ENCODE data around the gene SLC12A4. TPM values are rescaled to one million over a fixed set of nuclear protein-coding genes. Genes with fewer than 3 reads are reported as not detected.

Gene SLC12A4
- polyA plus RNA-seq, 4 donors, result 32.4 to 47.4 (median 40.2) TPM

DNA sequence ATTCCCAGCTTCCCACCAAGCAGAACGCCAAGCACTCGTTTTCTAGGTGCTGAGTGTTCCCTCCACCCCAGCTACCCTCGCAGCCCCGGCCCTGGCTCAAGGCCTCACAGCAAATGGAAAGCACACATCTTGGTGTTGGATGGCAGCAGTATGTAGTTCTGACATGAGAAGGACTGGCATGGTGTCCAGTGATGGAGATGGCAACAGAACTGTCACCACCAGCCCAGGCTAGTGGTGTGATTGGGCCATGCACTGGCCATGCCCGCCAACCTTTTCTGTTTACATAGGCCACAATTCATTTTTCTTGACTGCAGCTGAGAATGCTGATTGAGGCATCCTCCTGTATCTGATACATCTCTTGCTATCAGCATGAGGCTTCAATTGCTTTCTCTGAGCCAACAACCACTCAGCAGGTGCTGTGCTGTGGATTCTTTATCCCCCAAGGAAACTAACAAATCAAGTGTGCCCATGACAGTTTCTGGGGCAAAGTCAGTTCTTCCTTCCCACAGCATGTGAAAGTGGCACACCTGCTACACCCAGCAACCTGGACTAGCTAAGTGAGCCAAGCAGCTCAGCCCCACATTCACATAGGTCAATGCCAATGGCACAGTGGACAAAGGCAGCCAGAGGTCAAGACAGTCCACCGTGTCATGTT lies 3.8 kb downstream of the SLC12A4 start:
- DNase-seq (ENCODE audit: low read depth in 4 of 4, low spot score in 2 of 4), result no peak

DNA sequence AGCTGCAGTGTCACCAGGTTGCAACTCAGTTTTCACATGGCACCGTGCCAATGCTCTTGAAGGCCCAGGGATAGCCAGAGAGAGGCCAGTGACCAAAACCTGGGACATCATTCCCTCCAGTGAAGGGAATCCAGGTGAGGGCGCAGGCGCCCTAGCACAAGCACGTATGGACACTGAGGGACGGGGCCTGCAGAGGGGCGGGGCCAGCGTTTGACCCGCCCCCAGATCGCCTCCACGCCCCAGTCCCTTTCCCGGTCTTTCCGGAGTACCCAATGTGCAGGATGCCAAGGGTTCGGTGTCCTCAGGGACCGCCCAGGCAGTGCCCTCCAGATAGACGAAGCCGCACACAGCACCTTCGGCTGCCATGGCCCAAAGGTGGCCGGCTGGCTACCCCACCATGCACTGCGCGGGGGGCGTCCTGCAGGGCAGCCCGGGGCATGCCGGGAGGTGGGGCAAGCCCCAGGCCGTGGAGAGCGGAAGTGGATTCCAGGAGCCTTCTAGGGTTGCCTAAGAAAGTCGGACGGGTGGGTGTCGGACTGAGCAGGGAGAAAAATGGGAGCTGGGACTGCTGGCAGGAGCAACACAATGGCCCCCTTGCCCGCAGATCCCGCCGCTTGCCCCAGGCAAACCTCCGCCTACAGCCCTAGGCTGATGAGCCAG lies 4.6 kb downstream of the SLC12A4 start:
- peak in 1 of 4 donors; percentile 11 for DNase-seq (ENCODE audit: low read depth in 4 of 4, low spot score in 2 of 4)

DNA sequence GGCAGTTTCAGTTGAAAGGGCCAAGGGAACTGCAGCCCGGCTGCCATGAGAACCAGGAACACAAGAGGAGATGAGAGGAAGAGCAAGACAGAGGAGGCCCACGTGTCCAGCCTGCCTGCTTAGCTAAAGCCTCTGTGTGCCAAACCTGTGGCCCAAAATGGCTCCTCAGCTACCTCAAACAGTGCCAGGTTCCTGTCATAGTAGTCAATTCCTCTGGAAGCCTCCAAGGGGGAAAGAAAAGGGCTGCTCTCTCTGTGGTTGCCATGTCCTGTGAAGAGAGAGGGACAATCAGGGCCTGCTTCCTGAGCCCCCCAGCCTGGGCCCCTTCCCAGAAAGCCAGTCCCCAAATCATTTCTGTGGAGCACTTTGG lies 5.2 kb downstream of the SLC12A4 start:
- no peak for DNase-seq (ENCODE audit: low read depth in 4 of 4, low spot score in 2 of 4)

DNA sequence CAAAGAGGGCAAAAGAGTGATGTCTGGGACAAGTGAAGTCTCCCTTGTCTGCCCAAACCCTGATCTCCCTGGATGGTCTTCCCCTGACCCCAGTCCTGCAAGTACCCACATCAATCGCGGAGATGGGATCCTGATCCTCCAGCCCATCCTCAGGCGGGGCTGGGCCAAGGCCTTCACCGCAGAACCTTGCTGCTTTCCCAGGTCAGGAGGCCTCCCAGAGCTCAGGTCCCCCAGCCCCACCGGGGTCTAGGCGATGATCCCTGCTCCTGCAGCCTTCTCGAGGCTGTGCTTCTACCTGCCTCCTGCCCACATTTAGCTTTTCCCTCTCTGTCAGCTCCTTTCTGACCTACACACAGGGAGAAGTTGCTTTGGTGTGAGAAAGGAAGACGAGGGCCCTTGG lies 6.3 kb downstream of the SLC12A4 start:
- DNase-seq (ENCODE audit: low read depth in 4 of 4, low spot score in 2 of 4), result no peak

DNA sequence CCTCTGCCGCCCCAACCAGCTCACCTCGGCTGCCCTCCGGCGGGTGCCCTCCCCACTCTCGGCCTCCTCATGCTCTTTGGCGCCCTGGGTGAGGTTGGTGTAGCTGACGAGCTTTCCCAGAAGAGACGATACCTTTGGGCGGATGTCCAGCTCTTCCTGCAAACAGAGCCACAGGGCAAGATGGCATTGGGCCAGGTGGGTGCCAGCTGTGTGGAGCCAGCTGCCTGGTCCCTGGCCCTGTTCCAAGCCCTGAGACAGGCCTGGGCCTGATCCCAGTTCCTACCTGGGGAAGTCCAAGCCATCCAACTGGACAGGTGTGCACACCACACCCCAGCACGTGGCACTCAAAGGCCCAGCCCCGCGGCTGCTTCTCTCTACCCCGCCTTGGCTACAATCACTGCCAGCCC lies 6.9 kb downstream of the SLC12A4 start:
- DNase-seq (ENCODE audit: low read depth in 4 of 4, low spot score in 2 of 4), result no peak

DNA sequence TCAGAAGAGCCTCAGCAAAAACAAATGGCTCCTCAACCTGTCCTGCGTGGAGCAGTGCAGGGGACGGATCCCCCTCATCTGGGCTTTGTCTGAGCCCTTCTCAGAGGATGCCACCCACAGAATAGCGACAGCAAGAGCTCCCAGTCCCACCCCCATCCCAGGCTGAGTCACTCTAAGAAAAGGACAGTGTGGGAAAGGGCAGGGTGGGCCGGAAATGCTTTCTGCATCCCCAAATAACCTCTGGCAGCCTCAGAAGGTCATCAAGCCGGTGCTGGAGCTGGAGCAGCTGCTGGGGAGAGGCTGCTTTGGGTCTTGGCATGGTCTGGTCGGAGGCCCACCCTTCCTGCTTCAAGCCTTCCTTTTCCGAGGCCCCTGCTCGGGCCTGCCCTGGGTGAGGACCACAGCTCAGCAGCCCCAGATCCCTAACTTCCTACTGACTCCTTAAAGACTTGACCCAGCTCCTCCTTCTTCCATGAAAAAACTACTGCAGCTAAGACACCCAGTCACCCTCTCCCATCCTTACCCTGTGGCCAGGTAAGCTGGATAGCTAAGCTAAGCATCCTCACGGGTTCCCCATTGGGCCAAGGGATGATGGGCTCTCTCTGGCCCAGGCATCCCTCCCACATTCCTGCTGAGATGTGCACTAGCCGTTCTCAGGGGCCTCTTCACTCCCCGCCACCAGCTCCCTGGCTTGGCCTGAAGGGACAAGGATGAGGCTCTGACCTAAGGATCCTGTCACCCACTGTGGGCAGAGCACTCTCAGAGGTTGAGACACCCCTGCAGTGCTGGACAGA lies 8.7 kb downstream of the SLC12A4 start:
- DNase-seq (ENCODE audit: low read depth in 4 of 4, low spot score in 2 of 4), result no peak

DNA sequence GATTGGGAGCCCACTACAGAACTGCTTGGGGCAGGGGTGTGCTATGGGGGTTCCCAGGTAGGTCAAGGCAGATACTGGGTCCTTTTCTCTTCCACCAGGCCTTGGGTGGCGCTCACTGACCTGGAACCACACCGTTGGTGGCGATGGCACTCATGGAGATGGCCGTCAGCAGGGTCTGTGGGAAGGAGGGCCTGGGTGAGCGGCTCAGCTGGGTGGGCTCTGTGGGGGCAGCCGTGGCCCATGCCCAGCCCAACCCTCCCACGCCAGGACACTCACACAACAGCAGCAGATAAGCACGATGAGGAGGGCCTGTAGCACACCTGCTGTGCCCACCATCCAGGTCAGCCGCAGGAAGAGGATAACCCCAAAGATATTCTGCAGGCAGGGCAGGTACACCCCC lies 10.8 kb downstream of the SLC12A4 start:
- no peak for DNase-seq (ENCODE audit: low read depth in 4 of 4, low spot score in 2 of 4)

DNA sequence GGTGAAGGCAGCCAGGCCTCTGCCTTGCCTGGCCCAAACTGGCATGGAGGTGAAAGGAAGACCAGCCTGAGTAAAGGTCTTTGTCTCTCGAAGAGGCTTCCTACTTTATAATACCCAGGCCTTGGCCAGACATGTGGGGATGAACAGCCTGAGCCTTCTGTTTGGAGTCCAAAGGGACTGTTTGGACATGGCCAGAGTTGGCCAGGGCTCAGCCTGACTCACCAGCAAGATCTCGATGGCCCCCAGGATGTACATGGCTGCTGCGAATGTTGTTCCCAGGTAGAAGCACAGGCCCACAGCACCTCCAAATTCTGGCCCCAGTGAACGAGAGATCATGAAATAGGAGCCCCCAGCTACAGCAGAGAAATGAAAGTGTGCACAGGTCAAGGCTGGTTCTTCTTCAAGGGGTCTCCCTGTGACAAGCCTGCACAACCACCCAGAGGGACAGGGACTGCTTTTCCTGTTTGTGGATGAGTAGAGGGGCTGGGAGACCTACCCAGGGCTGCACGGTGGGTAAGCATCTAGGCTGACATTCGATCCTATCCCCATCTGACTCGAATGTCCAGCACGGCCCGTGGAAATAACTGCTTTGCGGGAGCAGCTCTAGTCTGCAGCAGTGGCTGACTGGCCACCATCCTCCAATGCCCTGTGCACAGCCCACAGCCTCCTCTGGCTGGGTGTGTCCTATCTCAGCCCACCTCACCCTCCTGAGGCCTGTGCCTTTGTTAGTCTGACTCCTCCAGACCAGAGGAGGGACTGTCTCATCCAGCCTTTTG lies 13.8 kb downstream of the SLC12A4 start:
- no peak for DNase-seq (ENCODE audit: low read depth in 4 of 4, low spot score in 2 of 4)

DNA sequence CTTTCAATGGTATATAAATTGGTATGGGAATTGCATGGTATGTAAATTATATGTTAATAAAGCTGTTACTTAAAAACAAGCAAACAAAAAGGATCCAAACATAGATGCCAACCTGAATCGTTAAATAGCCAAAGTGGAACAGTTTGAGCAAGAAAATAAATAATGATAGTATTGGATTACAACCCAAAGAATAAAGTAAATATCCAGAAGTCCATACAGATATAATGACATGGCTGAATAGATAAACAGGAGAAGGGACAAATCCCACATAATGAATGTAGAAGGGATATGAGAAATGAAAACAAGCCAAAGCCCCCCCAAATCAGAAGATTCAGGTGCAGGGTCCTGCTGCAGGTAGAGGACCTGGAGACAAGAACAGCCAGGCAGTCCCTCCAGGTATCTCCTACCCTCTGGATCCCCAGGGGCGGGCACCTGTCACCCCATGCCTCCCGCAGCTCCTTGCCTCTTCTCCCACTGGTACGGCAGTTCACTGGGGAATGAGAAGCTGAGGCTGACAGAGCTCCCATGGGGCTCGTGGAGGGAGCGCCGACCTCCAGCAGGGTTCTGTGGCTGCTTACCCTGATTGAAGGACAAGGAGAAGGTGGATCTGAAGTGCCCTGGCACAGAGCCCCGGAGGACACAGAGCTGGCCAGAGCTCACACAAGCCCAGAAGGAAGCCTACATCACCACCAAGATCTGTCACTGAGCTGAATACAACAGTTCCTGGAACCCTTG lies 14.6 kb downstream of the SLC12A4 start:
- DNase-seq (ENCODE audit: low read depth in 4 of 4, low spot score in 2 of 4), result no peak

DNA sequence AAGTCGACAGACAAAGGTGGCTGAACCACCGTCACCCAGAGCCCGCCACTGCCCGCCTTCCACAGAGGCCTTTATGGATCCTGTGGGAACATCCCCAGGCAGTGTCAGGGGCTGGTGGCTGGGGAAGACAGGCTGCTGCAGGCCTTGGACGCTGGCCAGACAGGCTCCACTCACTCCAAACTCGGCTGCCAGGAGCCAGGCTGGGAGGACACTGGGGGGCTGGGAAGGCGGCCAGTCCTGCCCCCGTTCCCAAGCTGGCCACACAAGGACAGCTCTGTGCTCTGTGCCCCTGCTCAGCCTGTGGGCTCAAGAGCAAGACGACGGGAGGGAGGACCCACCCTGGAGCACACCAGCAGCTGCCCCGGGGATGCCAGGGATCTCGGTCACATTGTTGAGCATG lies 17.0 kb downstream of the SLC12A4 start:
- DNase-seq (ENCODE audit: low read depth in 4 of 4, low spot score in 2 of 4), result no peak

DNA sequence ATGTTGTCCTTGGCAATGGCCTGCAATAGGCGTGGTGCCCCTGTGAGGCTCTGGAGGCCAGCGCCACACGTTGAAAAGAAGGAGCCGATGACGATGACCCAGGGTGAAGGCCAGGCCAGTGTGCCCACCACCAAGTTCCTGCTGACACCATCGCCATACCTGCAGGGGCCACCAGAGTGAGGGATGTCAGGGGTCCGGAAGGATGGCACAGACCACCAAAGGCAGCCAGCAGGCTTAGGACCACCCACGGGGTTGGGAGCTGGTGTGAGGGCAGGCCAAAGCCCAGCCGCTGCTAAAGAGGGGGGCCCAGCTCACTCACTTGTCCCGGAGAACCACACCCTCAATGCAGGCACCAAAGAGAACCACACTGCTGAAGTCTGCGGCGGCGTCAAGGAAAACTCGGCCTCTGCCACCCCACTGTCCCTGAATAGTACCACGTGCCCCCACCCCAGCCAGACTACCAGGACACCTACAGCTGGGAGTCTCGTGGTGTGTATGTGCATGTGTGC lies 18.0 kb downstream of the SLC12A4 start:
- no peak for DNase-seq (ENCODE audit: low read depth in 4 of 4, low spot score in 2 of 4)

DNA sequence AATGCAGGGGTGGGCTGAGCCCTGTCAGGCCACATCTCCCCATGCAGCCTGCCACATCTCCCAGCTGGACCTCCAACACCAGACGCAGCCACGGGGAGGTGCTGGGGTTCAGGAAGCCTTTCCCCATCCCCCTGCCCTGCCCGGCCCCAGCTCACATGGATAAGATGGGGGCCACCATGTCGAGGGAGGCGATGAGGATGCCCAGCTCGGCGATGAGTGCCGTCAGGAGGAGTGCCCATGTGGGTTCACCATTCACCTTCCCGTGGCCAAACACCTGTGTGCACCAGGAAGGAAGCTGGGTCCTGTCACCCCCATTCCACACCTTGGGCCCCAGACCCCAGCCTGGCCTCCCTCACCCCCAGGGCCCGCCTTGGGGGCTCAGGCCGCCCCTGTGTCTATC lies 18.8 kb downstream of the SLC12A4 start:
- DNase-seq (ENCODE audit: low read depth in 4 of 4, low spot score in 2 of 4), result no peak

DNA sequence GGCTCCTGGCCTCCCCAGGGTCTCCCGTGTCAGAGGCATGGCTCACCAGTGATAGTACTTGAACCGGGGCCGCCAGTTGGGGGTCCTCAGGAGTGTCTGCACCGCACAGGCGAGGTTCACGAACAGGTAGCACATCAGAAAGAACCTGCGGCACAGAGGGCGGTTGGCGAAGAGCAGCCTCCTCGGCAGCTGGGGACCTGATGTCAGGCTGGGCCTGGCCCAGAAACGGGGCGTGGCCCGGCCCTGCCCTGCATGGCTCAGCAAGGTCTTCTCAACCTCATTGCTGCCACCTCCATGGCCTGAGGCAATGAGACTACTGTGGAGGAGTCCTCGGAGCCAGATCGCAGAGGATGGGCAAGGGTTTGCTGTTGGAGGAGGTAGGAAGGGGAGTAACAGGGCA lies 20.4 kb downstream of the SLC12A4 start:
- no peak for DNase-seq (ENCODE audit: low read depth in 4 of 4, low spot score in 2 of 4)

DNA sequence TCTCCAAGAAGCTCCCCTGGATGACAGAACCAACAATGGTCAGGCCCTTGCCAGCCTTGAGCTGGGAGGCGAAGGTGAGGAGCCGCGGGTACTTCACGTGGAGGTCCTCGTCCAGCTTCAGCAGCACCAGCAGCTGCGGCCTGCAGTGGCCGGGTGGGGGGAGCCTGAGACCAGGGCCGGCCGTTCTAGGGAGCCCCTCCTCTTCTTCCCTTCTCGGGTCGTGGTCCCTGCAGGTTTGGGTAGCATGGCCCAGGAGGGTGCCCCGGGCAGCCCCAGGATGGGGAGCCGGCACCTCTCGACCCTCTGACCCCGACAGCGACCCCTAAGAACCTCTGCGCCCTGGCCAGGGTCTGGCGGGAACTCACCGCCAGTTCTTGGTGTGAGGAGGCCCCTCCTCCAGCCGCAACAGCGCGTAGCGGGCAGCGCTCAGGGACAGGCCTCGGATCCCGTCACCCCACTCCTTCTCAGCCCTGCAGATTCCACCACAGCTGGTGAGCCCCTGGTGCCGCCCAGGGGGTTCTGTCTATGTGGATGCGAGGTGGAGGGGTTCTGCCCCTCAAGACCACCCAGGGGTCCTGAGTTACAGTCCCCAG lies 21.4 kb downstream of the SLC12A4 start:
- DNase-seq (ENCODE audit: low read depth in 4 of 4, low spot score in 2 of 4), result no peak

DNA sequence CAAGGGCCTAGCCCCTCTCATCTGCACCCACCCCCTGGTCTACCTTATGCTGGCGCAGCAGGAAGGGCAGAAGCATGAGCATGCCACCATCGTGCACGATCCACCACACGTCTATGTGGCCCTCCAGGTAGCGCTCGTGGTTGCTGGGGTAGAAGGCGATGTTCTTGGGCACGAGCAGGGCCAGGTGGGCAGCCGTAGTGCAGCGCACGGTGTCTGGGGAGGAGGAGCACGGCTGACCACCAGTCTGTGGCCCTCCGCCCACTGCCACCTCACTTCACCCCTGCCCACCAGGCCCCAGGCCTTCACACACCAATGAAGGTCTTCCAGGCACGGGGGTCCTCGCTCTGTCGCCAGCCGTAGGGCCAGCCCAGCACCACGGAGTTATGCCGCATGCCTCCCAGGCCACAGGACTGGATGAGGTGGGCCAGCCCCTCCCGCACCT lies 22.3 kb downstream of the SLC12A4 start:
- no peak for DNase-seq (ENCODE audit: low read depth in 4 of 4, low spot score in 2 of 4)

DNA sequence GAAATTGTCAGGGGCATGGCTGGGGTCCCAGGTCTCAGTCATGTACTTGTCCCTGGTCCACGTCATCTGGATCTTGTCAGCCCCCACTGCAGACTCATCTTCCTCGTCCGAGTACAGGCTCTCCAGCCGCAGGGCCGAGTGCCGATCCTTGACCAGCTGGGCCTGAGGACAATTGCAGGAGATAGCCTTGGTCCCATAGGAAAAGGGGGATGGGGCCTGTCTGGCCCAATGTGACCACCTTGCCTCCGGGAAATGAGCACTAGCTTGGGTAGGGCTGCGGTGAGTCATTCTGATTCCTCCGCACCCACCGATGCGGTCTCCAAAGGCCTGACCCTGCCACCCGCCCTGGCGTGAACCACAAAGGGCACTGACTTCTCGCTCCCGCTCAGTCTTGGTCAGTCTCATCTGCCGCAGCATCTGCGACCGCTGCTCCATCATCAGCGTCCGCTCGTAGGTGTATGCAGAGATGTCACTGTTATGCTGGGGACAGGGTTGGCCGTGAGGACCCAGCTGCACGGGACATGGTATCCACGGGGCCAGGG lies 23.0 kb downstream of the SLC12A4 start:
- DNase-seq (ENCODE audit: low read depth in 4 of 4, low spot score in 2 of 4), result no peak

DNA sequence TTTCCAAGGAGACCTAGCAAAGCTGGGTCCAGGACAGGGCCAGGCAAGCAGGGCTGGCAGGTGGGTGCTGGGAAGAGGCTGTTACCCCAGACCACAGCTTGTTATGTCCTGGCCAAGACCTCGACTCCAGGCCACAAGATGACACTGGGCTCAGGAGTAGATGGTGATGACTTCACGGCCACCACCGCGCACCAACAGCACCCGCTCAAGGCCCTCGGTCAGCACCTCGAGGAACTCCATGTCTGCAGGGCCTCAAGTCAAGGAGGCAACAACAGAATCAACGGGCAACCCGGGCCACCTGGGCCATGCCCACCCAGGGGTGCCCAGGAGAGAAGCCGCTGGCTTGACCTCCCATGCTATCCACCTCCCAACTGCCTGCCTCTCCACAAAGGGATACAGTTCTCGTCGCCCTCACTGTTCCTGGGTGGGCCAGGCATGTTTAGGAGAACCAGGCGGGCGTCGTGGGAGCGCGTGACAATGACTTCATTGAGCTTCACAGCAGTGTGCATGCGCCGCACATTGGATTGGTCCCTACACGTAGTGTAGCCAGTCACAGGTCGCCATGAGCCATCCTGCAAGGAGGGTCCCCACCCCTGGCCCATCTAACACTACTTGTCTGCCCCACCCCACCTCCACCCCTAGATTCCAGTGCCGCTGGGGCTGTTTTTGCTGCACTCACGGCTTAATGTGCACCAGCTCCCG lies 23.6 kb downstream of the SLC12A4 start:
- no peak for DNase-seq (ENCODE audit: low read depth in 4 of 4, low spot score in 2 of 4)

DNA sequence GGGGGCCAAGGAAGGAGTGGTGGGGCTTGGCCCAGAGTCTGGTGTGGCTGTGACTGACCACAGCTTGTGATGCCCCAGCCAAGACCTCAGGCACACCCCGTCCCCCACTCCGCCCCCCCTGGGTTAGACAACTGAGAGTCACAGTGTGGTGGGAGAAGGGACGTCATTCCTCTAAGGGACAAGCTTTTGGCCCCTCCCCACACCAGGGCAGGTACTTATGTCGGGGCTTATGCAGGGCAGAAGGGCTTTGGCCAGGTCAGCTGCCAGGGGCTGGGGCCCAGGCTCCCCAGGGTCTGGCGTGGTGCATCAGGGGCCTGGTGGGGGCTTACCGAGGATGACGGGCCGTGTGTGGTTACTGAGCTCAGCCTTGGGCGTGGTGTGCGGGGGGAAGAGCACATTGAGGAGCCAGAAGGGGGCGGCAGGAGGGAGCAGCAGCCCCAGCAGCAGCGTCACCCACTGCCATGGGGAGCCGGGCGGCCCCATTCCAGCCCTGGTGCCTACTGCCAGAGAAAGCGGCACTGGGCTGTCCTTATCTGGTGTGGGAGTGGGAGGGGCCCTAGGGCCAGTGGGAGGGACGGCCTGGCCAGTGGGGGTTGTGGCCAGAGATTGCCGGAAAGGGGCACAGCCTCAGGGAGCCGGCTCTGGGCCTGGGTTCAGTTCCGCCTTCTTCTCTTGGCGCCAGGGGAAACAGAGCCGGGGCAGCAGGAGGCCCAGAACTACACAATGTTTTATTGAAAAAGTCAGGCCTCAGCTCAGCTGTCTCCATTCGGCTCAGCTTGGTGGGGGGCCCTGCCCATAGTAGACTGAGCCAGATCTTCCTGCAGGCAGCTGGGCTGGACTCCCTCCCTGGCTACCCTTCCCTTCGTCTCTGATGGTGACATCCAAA lies 24.6 kb downstream of the SLC12A4 start, which contains the start of gene LCAT:
Gene LCAT (minus strand): TSS at position 502 of the 886 bp plus-strand sequence. CDS start 19 bp downstream, at position 483.
- DNase-seq (ENCODE audit: low read depth in 4 of 4, low spot score in 2 of 4), result no peak
